Sciatic nerve (tissue), 2 donors: ENCODE results near the gene UGT1A8. TPM values are rescaled to one million over a fixed set of nuclear protein-coding genes. Genes with fewer than 3 reads are reported as not detected.
"Not testable (repeated sequence)": the region's sequence is repeated elsewhere in the genome, so short reads cannot be mapped to it uniquely, and the experiment has no call there.

Experiments used
- ATAC-seq: fragments of 200-7000 bp; cut with Tn5 transposase; one replicate; pipeline ENCODE4 v1.9.1; 2020; ENCODE audit warnings: mild to moderate bottlenecking, moderate library complexity
- DNase-seq: peaks from one replicate; pipeline ENCODE4 v3.0.0-alpha.2; 2020; ENCODE audit warnings: low spot score
- intact Hi-C: fragments of 100-400 bp; cut with DNase I; formaldehyde crosslinking; loops from one replicate; pipeline ENCODE4 v1.14.2; 2022
- total RNA-seq: library from RNA; stranded (reverse); fragmentation: NEBNext Ultra II Directional; extraction: Animal tissue kit (Norgen Biotek cat#: 25700); gene quantifications from one replicate; pipeline ENCODE4 v1.2.1, GENCODE V29; 2021
- donor health status: DM: no; HTN: no; CAD: no.
- donor health status: DM: no; HTN: no; CAD: no.

The UGT1A8 gene
- total RNA-seq, result not detected

- intact Hi-C loops, ATAC-seq, DNase-seq: not testable (repeated sequence)
These were observed at the start of gene UGT1A8 for GRCh38 chr2:233617476-233617875. Gene UGT1A8 (plus strand): TSS chr2:233617633. CDS start chr2:233617708, 75 bp downstream.

GRCh38 chr2:233571001-233571400, 46.4 kb upstream of the UGT1A8 start:
- DNase-seq (no peak), ATAC-seq (no peak)
- intact Hi-C loops, result no loop called here

GRCh38 chr2:233571462-233571861, 46.0 kb upstream of the UGT1A8 start:
- ATAC-seq (no peak), DNase-seq (no peak)
- intact Hi-C loops, result no loop called here

GRCh38 chr2:233572468-233572867, 45.0 kb upstream of the UGT1A8 start:
- ATAC-seq, result no peak
- DNase-seq, result no peak
- intact Hi-C loops, result no loop called here

GRCh38 chr2:233577341-233577740, 40.1 kb upstream of the UGT1A8 start:
- ATAC-seq, DNase-seq, intact Hi-C loops: not testable (repeated sequence)

GRCh38 chr2:233583217-233583965, 34.0 kb upstream of the UGT1A8 start:
- DNase-seq, intact Hi-C loops, ATAC-seq: not testable (repeated sequence)

GRCh38 chr2:233584210-233584609, 33.2 kb upstream of the UGT1A8 start:
- intact Hi-C loops, result no loop called here
- ATAC-seq (no peak), DNase-seq (no peak)

GRCh38 chr2:233588400-233588799, 29.0 kb upstream of the UGT1A8 start:
- DNase-seq (no peak), ATAC-seq (no peak)
- intact Hi-C loops, result loop anchor here (5.0 kb wide), 1 partner anchor 614 kb away; no protein-coding TSS in a partner anchor

- intact Hi-C loops, result loop anchor here (10.0 kb wide), 1 partner anchor 112 kb away; no protein-coding TSS in a partner anchor
- ATAC-seq, DNase-seq: not testable (repeated sequence)
These were observed 24.7 kb upstream of the UGT1A8 start for GRCh38 chr2:233592706-233593105.

- intact Hi-C loops, result loop anchor here (10.0 kb wide), 1 partner anchor 112 kb away; no protein-coding TSS in a partner anchor
- ATAC-seq (no peak), DNase-seq (no peak)
These were observed 24.2 kb upstream of the UGT1A8 start for GRCh38 chr2:233593201-233593600.

GRCh38 chr2:233597522-233597921, 19.9 kb upstream of the UGT1A8 start:
- ATAC-seq (no peak), DNase-seq (no peak)
- intact Hi-C loops, result loop anchor here (10.0 kb wide), 1 partner anchor 107 kb away; no protein-coding TSS in a partner anchor

GRCh38 chr2:233598952-233599351, 18.5 kb upstream of the UGT1A8 start:
- no peak for DNase-seq
- ATAC-seq, result no peak
- intact Hi-C loops, result loop anchor here (10.0 kb wide), 1 partner anchor 106 kb away; no protein-coding TSS in a partner anchor

GRCh38 chr2:233600386-233600785, 17.0 kb upstream of the UGT1A8 start:
- DNase-seq (no peak), ATAC-seq (no peak)
- intact Hi-C loops, result no loop called here

- DNase-seq (no peak), ATAC-seq (no peak)
- intact Hi-C loops, result no loop called here
These were observed 15.4 kb upstream of the UGT1A8 start for GRCh38 chr2:233602076-233602475.

GRCh38 chr2:233603520-233603919, 13.9 kb upstream of the UGT1A8 start:
- no peak for ATAC-seq
- intact Hi-C loops, result no loop called here

GRCh38 chr2:233604826-233605225, 12.6 kb upstream of the UGT1A8 start:
- DNase-seq, result no peak
- intact Hi-C loops, result no loop called here
- no peak for ATAC-seq

More at GRCh38 chr2:233603520-233603919, 13.9 kb upstream of the UGT1A8 start:
- DNase-seq, result no peak

- intact Hi-C loops, result no loop called here
These were observed 11.8 kb upstream of the UGT1A8 start for GRCh38 chr2:233605680-233606079.

GRCh38 chr2:233611284-233611683, 6.1 kb upstream of the UGT1A8 start:
- DNase-seq (no peak), ATAC-seq (no peak)
- intact Hi-C loops, result no loop called here

More at GRCh38 chr2:233605680-233606079, 11.8 kb upstream of the UGT1A8 start:
- no peak for ATAC-seq
- DNase-seq, result no peak

- intact Hi-C loops, result no loop called here
- DNase-seq, result no peak
- no peak for ATAC-seq
These were observed 2.8 kb downstream of the UGT1A8 start for GRCh38 chr2:233620204-233620603.

GRCh38 chr2:233621863-233622262, 4.4 kb downstream of the UGT1A8 start:
- DNase-seq, intact Hi-C loops, ATAC-seq: not testable (repeated sequence)
